Measurements from ENCODE around the gene SERPINA3. TPM values are rescaled to one million over a fixed set of nuclear protein-coding genes. Genes with fewer than 3 reads are reported as not detected.

SERPINA3 gene
- total and polyA plus RNA-seq, 2 donors (not counting 1 experiment from before 2014, with no cell fraction given), result not detected

DNA sequence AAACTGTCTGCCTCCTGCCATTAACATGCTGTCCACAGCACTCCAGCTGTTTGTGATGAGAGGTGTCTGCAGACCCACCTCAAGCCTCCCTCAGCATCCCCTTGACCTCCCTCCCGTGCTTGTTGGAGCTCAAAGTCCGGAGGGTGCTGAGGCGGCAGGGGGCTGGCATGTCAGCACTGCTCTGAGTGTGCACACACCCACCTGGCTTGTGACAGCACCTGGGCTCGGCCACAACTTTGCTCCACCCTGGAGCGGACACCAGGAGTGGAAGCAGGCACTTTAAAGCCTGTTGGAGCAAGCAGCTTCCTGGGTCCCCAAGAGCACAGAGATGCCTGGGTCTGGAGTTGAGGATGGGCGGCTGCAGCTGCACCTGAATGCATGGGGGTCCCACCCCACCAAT, 20.9 kb downstream of the SERPINA3 start:
- 76% methylated on average over 6 of the region's 6 CpGs for WGBS (ENCODE audit: insufficient coverage)
- no peak for ATAC-seq (ENCODE audit: low read depth)
- H3K27ac Mint-ChIP-seq, result no peak overlapping the region

DNA sequence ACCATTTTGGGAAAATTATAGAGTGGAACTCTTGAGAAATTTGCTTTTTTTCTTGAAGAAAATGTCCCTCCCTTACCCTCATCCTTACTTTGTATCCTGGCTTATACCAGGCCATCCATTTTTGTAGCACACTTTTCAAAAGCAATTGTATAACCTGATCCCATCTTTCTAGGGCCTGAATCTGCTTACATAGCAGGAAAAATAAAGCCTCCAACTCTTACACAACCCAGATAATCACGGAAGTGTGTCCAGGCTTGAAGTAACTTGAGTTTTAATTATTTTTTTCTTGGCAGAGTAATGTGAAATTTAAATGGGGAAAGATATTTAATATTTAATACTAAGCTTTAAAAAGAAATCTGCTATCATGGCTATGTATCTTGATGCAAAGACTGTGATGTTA, 23.0 kb downstream of the SERPINA3 start:
- Histone ChIP-seq H3K79me2 (ENCODE audit: control insufficient read depth, insufficient read depth, low read length) (no peaks in the 10 kb centered on the region), H3K27me3 (replicated peaks in 1 of 4; ENCODE audit: control extremely low read depth in 1 of 4, control insufficient read depth in 3 of 4, insufficient read depth in 4 of 4, low read length in 3 of 4) (no peaks in the 10 kb centered on the region), H3K4me3 (ENCODE audit: control extremely low read depth in 1 of 5, extremely low read depth in 1 of 5, insufficient read depth in 1 of 5, low read depth in 2 of 5, low read length in 4 of 5) (no peak overlapping the region), H3K27ac (ENCODE audit: low read length in 2 of 2) (no peak overlapping the region), H3K9me3 (ENCODE audit: control extremely low read depth in 1 of 3, control insufficient read depth in 2 of 3, insufficient read depth in 1 of 3, low read length in 2 of 3) (peaks cover 0 to 13% (median 0%) of the 10 kb centered on the region in 3 donors), H2AFZ (ENCODE audit: insufficient read depth, low read depth, low read length, poor library complexity, severe bottlenecking) (no peak overlapping the region), H4K20me1 (ENCODE audit: control insufficient read depth, insufficient read depth, low read length, poor library complexity, severe bottlenecking) (no peaks in the 10 kb centered on the region), H3K9ac (ENCODE audit: low read length) (no peak overlapping the region), H3K4me1 (ENCODE audit: control insufficient read depth in 2 of 2, insufficient read depth in 2 of 2, low read length in 2 of 2) (no peaks in the 10 kb centered on the region), H3K36me3 (replicated peaks in 1 of 2; ENCODE audit: control extremely low read depth in 1 of 2, control insufficient read depth in 1 of 2, extremely low read depth in 1 of 2, insufficient read depth in 2 of 2, low read length in 1 of 2) (no peaks in the 10 kb centered on the region), H3K4me2 (replicated peaks; ENCODE audit: low read depth, low read length, poor library complexity, severe bottlenecking) (no peak overlapping the region)
- no peak for DNase-seq
- intact Hi-C loops (cut with micrococcal nuclease), result no loop called here
- Mint-ChIP-seq H3K27me3 (peaks cover 9% of the 10 kb centered on the region), H3K4me1 (no peaks in the 10 kb centered on the region), H3K9me3 (ENCODE audit: insufficient read depth) (no peaks in the 10 kb centered on the region), H3K4me3 (no peak overlapping the region), H3K27ac (no peak overlapping the region)
- ATAC-seq (ENCODE audit: low read depth), result no peak
- POLR2A ChIA-PET, result no interaction called here
- CTCF ChIA-PET, result no interaction called here
- no CpG with 5 or more reads among the region's 1 CpG for WGBS (ENCODE audit: insufficient coverage)
- TF ChIP-seq CTCF (IDR thresholded peaks at IDR 0.05), result no peak
- TF ChIP-seq EZH2 (IDR thresholded peaks at IDR 0.05; ENCODE audit: borderline replicate concordance, insufficient read depth, low read depth, low read length, poor library complexity, severe bottlenecking), result no peak

More for the DNA sequence above, 20.9 kb downstream of the SERPINA3 start:
- H3K36me3 ChIP-seq (replicated peaks in 1 of 2; ENCODE audit: control extremely low read depth in 1 of 2, control insufficient read depth in 1 of 2, extremely low read depth in 1 of 2, insufficient read depth in 2 of 2, low read length in 1 of 2), result no peaks in the 10 kb centered on the region
- DNase-seq, result no peak
- peaks cover 9% of the 10 kb centered on the region for H3K27me3 Mint-ChIP-seq
- H3K4me1 ChIP-seq (ENCODE audit: control insufficient read depth in 2 of 2, insufficient read depth in 2 of 2, low read length in 2 of 2), result no peaks in the 10 kb centered on the region
- no peak overlapping the region for H3K9ac ChIP-seq (ENCODE audit: low read length)
- no peak overlapping the region for H3K4me2 ChIP-seq (replicated peaks; ENCODE audit: low read depth, low read length, poor library complexity, severe bottlenecking)
- no peak for TF ChIP-seq CTCF (IDR thresholded peaks at IDR 0.05)
- no peak for TF ChIP-seq EZH2 (IDR thresholded peaks at IDR 0.05; ENCODE audit: borderline replicate concordance, insufficient read depth, low read depth, low read length, poor library complexity, severe bottlenecking)
- intact Hi-C loops (cut with micrococcal nuclease), result no loop called here
- H3K9me3 Mint-ChIP-seq (ENCODE audit: insufficient read depth), result no peaks in the 10 kb centered on the region
- peaks cover 0 to 13% (median 0%) of the 10 kb centered on the region in 3 donors for H3K9me3 ChIP-seq (ENCODE audit: control extremely low read depth in 1 of 3, control insufficient read depth in 2 of 3, insufficient read depth in 1 of 3, low read length in 2 of 3)
- H3K27ac ChIP-seq (ENCODE audit: low read length in 2 of 2), result no peak overlapping the region
- no peak overlapping the region for H3K4me3 ChIP-seq (ENCODE audit: control extremely low read depth in 1 of 5, extremely low read depth in 1 of 5, insufficient read depth in 1 of 5, low read depth in 2 of 5, low read length in 4 of 5)
- ChIA-PET POLR2A (no interaction called here), CTCF (no interaction called here)
- no peaks in the 10 kb centered on the region for H3K4me1 Mint-ChIP-seq
- no peaks in the 10 kb centered on the region for H3K79me2 ChIP-seq (ENCODE audit: control insufficient read depth, insufficient read depth, low read length)
- H3K27me3 ChIP-seq (replicated peaks in 1 of 4; ENCODE audit: control extremely low read depth in 1 of 4, control insufficient read depth in 3 of 4, insufficient read depth in 4 of 4, low read length in 3 of 4), result no peaks in the 10 kb centered on the region
- no peak overlapping the region for H3K4me3 Mint-ChIP-seq
- no peaks in the 10 kb centered on the region for H4K20me1 ChIP-seq (ENCODE audit: control insufficient read depth, insufficient read depth, low read length, poor library complexity, severe bottlenecking)
- no peak overlapping the region for H2AFZ ChIP-seq (ENCODE audit: insufficient read depth, low read depth, low read length, poor library complexity, severe bottlenecking)
